NOMO-1 treated with dmso at 0.1 percent for 144 hours (cell line): ENCODE measurements around the gene SF3A2.
"Not testable (repeated sequence)": the region's sequence is repeated elsewhere in the genome, so short reads cannot be mapped to it uniquely, and the experiment has no call there.

Source experiments
- DNase-seq: peaks from one replicate; lab custom pipeline; 2025; ENCODE audit not compliant: unreplicated experiment; lab: John Stamatoyannopoulos, UW

SF3A2 gene, protein sequence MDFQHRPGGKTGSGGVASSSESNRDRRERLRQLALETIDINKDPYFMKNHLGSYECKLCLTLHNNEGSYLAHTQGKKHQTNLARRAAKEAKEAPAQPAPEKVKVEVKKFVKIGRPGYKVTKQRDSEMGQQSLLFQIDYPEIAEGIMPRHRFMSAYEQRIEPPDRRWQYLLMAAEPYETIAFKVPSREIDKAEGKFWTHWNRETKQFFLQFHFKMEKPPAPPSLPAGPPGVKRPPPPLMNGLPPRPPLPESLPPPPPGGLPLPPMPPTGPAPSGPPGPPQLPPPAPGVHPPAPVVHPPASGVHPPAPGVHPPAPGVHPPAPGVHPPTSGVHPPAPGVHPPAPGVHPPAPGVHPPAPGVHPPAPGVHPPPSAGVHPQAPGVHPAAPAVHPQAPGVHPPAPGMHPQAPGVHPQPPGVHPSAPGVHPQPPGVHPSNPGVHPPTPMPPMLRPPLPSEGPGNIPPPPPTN

DNA sequence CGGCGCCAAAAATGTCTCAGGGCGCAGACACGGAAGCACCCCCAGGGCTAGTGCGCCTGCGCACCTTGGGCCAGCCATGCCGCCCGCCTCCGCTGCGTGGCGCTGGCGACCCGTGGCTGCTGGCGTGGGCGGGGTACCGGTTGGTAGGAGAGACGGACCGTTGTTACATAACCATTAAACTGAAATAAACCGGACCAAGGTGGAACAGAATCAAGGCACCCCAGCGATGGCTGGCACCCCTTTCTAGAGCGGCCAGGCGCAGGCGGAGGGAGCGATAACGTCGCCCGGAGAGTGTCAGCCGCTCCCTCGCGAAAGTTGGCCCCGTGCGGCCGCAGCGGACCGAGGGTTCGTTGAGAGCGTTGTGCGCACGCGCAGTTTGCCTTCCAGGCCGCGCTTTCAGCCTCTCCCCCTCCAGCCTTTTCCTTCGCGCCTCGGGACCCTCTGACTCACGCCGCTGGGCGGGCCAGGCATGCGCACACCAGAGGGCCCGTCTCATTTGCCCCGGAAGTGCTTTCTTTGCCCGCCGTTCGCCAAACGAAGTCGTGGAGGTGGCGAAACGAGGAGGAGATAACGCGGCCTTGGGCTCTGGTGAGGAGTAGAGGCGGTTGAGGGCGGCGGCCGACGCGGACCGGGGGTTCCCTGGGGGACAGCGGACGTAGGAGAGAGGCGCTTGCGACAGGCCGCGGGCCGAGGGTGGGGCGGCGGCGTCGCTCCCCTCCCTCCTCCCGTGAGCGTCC, at the start of gene SF3A2, which contains the start of gene PLEKHJ1:
SF3A2 (plus strand) TSS at position 511 of the 737 bp plus-strand sequence. CDS start 6,595 bp downstream, outside the sequence.
PLEKHJ1 (minus strand) TSS at position 16 of the 737 bp plus-strand sequence. CDS start 81 bp downstream, outside the sequence.
- peak; percentile 98 for DNase-seq

DNA sequence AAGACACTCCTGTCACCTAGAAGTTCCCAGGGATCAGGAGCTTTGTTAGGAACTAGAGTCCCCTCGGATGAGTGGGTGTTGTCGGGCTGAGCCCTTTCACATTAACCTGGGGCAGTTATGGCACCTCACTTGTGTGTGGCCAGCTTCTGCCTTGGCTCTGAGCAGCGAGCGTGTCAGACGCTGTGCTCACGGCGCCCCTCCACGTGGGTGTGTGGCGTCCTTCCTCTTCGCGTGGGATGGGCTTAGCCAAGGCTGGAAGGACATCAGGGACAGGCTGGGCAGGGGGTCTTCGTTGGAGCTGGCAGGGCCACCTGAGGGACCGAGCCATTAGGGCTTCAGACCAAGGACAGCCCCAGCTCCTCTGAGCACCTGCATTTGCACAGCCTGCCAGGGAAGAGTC, 49.5 kb upstream of the SF3A2 start:
- DNase-seq: no peak

- no peak for DNase-seq
Observed at GRCh38 chr19:2188708-2189385, 47.8 kb upstream of the SF3A2 start.

DNA sequence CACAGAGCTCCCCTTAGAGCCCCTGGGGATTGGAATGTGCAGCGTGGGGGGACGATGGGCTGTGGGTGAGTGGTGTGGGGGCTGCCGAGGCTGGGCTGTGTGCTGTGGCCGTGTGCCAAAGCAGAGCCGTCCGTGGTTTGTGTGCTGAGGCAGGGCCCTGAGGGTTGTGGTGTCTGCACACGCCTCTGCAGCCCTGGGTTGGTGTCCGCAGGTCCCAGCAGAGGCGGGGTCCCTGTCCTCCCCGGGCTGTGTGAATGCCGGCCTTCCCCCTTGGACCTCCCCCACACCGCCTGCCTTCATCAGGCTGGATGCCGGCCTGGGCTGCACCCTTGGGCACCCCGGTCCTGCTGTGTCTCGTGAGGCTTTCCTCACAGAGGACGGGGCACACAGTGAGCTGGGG, 46.7 kb upstream of the SF3A2 start:
- no peak for DNase-seq

- no peak for DNase-seq
Observed at GRCh38 chr19:2190848-2191455, 45.7 kb upstream of the SF3A2 start.

DNA sequence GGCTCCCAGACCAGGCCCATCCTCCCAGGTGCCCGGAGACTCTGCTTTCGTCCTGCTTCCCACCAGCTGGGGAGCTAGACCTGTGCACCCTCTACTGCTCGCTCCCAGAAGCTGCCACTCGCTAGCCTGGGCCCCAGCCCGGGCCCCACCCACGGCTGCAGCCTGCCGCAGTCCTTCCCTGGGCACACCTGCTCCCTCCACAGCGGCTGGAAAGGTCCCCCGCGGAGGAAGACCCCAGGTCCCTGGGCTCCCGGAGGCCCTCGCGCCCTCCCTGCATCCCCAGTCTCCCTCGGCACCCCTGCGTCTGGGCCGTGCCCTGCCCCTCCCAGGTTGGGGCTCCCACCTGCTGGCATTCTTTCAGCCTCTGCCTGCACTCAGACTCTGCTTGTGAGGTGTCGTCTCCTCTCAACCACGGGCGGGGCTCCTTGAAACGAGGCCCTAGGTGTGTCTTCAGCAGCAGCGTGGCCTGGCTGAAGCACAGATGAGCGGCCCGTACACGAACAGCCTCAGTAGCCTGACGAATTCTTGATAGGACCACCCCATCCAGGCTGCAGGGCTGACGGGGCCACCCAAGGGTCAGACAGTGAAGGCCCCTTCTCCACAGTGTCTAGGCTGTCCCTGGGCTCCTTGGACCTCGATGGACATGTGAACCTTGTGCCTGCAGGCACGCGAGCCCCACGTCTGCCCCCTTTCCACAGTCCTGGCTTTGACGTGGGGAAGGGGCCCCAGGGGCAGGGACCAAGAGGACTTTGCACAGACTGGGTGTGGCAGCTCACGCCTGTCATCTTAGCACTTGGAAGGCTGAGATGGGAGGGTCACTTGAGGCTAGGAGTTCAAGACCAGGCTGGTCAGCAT, 44.9 kb upstream of the SF3A2 start:
- no peak for DNase-seq

- DNase-seq: no peak
Observed at GRCh38 chr19:2192862-2193261, 43.8 kb upstream of the SF3A2 start.

GRCh38 chr19:2193807-2194206, 42.8 kb upstream of the SF3A2 start:
- DNase-seq: no peak

DNA sequence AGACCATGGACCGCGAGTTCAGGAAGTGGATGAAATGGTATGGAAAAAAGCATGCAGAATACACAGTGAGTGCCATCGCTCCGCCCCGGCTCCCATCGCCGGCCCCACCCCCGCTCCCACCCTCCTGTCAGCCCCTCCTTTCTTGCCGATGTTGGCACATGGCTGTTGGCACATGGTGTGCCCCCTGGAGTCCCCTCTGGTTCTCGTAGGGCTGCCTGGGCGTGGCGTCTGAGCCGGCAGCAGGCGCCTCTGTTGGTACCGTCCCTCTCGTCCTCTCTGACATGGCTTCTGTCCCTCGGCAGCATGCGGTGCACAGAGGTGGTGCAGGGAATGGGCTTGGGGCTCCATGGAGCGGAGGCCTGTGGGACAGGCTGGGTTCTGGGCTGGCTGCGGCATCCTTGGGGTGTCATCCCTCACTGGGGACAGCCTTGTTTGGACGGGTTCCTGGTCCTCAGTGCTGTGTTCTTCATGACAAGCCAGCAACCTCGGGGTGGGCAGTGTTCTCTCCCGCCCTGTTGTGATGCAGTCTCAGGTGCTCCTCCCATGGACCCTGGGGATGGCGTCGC, 42.0 kb upstream of the SF3A2 start:
- DNase-seq: no peak

GRCh38 chr19:2195361-2195760, 41.3 kb upstream of the SF3A2 start:
- no peak for DNase-seq

DNA sequence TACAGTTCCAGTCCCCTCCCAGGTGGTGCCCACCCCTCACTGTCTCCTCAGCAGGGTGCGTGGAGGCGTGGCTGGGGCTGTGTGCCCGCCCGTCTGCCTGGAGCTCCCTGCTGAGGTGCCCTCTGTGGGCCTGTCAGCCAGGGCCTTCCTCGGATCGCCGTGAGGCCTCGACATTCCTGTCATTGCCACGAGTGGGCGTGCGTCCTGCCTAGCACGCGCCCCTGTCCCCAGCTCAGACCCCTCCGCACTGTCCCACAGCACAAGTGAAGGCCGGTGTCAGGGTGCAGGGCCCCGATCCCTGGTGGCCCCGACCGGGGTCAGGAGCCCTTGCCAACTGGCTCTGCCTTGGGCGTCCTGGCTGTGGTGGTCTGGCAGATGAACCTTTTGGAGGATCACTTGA, 40.7 kb upstream of the SF3A2 start:
- DNase-seq: no peak

- DNase-seq: no peak
Observed at GRCh38 chr19:2197270-2197669, 39.4 kb upstream of the SF3A2 start.

GRCh38 chr19:2198317-2198716, 38.3 kb upstream of the SF3A2 start:
- DNase-seq: no peak

GRCh38 chr19:2199215-2199614, 37.4 kb upstream of the SF3A2 start:
- DNase-seq: no peak

DNA sequence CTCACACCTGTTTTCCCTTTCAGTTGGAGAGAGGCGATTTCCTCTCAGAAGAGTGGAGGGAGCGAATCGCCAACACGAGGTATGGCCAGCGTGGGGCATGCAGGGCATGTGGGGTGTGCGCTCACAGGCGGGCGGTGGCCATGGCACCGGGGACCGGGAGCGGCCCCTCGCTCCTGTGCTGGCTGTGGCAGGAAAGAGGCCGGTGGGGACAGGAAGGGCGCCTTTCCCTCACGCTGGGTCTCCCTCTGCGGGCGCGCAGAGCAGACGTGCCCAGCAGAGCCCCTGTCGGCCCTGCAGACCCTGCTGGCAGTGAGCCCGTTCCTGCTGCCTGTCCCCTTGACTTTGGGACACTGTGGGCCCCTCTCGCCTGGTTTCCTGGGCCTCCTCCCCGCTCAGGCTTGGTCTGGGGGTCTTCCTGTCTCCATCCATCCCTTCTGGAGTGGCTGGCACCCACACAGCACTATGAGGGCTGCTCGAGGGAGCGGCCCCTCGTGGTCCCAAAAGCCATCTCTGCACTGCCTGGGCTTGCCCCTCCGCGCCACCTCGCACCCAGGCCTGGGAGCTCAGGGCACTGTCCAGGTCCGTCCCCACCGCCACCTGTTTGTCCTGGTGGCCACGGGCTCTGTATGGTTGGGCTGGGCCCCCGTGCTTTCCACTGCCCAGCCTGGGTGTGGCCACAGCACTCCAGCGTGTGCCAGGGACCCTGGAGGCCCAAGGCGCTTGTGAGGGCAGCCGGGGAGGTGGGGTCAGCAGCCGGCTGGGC, 36.6 kb upstream of the SF3A2 start:
- no peak for DNase-seq

DNA sequence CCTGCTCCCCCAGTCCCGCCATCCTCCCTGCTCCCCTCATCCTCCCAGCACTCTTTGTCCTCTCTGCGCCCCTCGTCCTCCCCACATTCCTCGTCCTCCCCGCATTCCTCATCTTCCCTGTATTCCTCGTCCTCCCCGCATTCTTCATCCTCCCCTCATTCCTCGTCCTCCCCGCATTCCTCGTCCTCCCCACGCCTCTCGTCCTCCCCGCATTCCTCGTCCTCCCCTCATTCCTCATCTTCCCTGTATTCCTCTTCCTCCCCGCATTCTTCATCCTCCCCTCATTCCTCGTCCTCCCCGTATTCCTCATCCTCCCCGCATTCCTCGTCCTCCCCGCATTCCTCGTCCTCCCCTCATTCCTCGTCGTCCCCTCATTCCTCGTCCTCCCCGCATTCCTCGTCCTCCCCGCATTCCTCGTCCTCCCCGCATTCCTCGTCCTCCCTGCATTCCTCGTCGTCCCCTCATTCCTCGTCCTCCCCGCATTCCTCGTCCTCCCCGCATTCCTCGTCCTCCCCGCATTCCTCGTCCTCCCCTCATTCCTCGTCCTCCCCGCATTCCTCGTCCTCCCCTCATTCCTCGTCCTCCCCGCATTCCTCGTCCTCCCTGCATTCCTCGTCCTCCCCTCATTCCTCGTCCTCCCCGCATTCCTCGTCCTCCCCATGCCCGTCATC, 35.9 kb upstream of the SF3A2 start:
- DNase-seq: not testable (repeated sequence)

DNA sequence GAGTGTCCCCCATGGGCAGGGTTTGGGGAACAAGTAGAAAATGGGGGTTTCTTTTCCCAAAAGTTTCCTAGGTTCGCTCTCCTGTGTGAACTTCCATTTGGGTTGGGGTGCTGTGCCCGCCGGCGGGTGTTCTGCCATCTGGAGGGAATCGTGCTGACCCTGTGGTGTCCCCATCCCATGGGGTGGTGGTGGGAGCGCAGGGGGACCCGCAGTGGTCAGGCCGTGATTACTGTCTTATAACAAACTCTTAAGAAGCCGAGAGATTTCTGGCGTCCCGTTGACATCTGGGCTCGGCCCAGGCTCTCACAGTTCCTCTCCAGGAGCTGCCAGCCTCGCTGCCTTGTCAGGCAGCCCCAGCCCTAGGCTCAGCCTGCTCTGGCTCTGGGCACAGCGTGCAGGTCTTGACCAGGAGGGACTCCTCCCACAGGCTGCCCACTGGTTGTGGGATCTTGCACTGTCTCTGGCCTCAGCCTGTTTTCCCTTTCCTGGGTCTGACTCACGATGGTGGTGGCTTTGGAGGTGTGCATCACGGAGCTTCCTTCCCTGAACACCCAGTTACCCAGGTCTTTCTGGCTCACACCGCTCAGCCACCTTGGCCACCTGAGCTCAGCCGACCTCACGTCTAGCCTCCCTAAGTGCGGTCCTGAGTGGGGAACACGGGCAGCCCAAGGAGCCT, 35.0 kb upstream of the SF3A2 start:
- DNase-seq: no peak

GRCh38 chr19:2202366-2202765, 34.3 kb upstream of the SF3A2 start:
- no peak for DNase-seq
